Uterus (tissue), 4 donors: ENCODE data around the gene SMCO4. TPM values are rescaled to one million over a fixed set of nuclear protein-coding genes. Genes with fewer than 3 reads are reported as not detected.

Experiments used
- DNase-seq, 2 donors: peaks; one replicate each; pipeline ENCODE4 v3.0.0-alpha.2; 2019 to 2020
- H3K27ac ChIP-seq, 2 donors: fragments of 200-600 bp; sonication (generic); 1 replicate in 1 of 2; 2 replicates in 1 of 2; pipeline ENCODE4 v1.5.1; 2016 to 2018
- H3K27me3 ChIP-seq, 2 donors: fragments of 200-600 bp; sonication (generic); one replicate each; pipeline ENCODE4 v1.5.1; 2018 to 2019; ENCODE audit warnings: control low read depth in 1 of 2
- H3K36me3 ChIP-seq, 2 donors: fragments of 200-600 bp; sonication (generic); one replicate each; pipeline ENCODE4 v1.5.1; 2019; ENCODE audit warnings: control low read depth in 1 of 2
- H3K4me1 ChIP-seq, 2 donors: fragments of 200-600 bp; sonication (generic); one replicate each; pipeline ENCODE4 v1.5.1; 2018 to 2019; ENCODE audit warnings: control low read depth in 1 of 2
- H3K4me3 ChIP-seq, 2 donors: fragments of 200-600 bp; sonication (generic); 1 replicate in 1 of 2; 2 replicates in 1 of 2; pipeline ENCODE4 v1.5.1; 2018 to 2019; ENCODE audit warnings: mild to moderate bottlenecking in 1 of 2
- H3K9me3 ChIP-seq, 2 donors: fragments of 200-600 bp; sonication (generic); one replicate each; pipeline ENCODE4 v1.5.1; 2019; ENCODE audit warnings: control low read depth in 1 of 2
- CTCF ChIP-seq, 4 experiments: fragments of 200-600 bp in 2 of 4; fragments of 450-650 bp in 2 of 4; sonication (generic) in 2 of 4; IDR thresholded peaks; one replicate each; pipeline ENCODE4 v1.5.1; 2016 to 2019; ENCODE audit warnings: antibody characterized with exemption in 4 of 4, mild to moderate bottlenecking in 2 of 4, moderate library complexity in 1 of 4
- POLR2A ChIP-seq, 2 donors: fragments of 450-650 bp; IDR thresholded peaks; one replicate each; pipeline ENCODE4 v1.6.1; 2016; ENCODE audit warnings: antibody characterized with exemption in 2 of 2, mild to moderate bottlenecking in 1 of 2, moderate library complexity in 1 of 2
- intact Hi-C: fragments of 100-400 bp; cut with DNase I; formaldehyde crosslinking; loops from one replicate; pipeline ENCODE4 v1.15.1; 2023; ENCODE audit warnings: low total_unique reads
- total RNA-seq, 4 donors: library from RNA; depleted of rRNA in 3 of 4; stranded (reverse); fragments of >200 nt in 3 of 4; gene quantifications; one replicate each; pipeline versions ENCODE4 v1.1.0 to v1.2.4, GENCODE V29; 2014 to 2023
- donor health status: DM: yes; HTN: yes; CAD: no.

SMCO4 gene
- total RNA-seq, 4 donors from 2014 or later = 7.2 to 30.0 (median 17.7) TPM

- Histone ChIP-seq H3K27me3 (no peaks in the 10 kb centered on the region), H3K4me3 (no peak overlapping the region), H3K36me3 (no peaks in the 10 kb centered on the region), H3K4me1 (no peaks in the 10 kb centered on the region), H3K9me3 (no peaks in the 10 kb centered on the region), H3K27ac (no peak overlapping the region)
- intact Hi-C loops = no loop called here
- no peak for DNase-seq
- TF ChIP-seq POLR2A (IDR thresholded peaks at IDR 0.05) = no peak
- TF ChIP-seq CTCF (IDR thresholded peaks at IDR 0.05) = no peak
Measured at GRCh38 chr11:93514712-93515111, 28.5 kb downstream of the SMCO4 start.

- Histone ChIP-seq H3K4me1 (no peaks in the 10 kb centered on the region), H3K4me3 (no peak overlapping the region), H3K27me3 (no peaks in the 10 kb centered on the region), H3K36me3 (no peaks in the 10 kb centered on the region), H3K27ac (no peak overlapping the region), H3K9me3 (no peaks in the 10 kb centered on the region)
- no peak for DNase-seq
- intact Hi-C loops = no loop called here
- TF ChIP-seq POLR2A (IDR thresholded peaks at IDR 0.05) (no peak), CTCF (IDR thresholded peaks at IDR 0.05) (no peak)
Measured at GRCh38 chr11:93513772-93514171, 29.4 kb downstream of the SMCO4 start.

GRCh38 chr11:93512949-93513667, 30.1 kb downstream of the SMCO4 start:
- TF ChIP-seq CTCF (IDR thresholded peaks at IDR 0.05) (no peak), POLR2A (IDR thresholded peaks at IDR 0.05) (no peak)
- Histone ChIP-seq H3K27me3 (no peaks in the 10 kb centered on the region), H3K36me3 (no peaks in the 10 kb centered on the region), H3K9me3 (no peaks in the 10 kb centered on the region), H3K27ac (no peak overlapping the region), H3K4me3 (no peak overlapping the region), H3K4me1 (no peaks in the 10 kb centered on the region)
- intact Hi-C loops = no loop called here
- no peak for DNase-seq

GRCh38 chr11:93512073-93512475, 31.1 kb downstream of the SMCO4 start:
- intact Hi-C loops = no loop called here
- Histone ChIP-seq H3K9me3 (no peaks in the 10 kb centered on the region), H3K4me1 (no peaks in the 10 kb centered on the region), H3K4me3 (no peak overlapping the region), H3K27ac (no peak overlapping the region), H3K36me3 (no peaks in the 10 kb centered on the region), H3K27me3 (no peaks in the 10 kb centered on the region)
- no peak for TF ChIP-seq CTCF (IDR thresholded peaks at IDR 0.05)
- no peak for TF ChIP-seq POLR2A (IDR thresholded peaks at IDR 0.05)
- DNase-seq = no peak

- Histone ChIP-seq H3K4me3 (no peak overlapping the region), H3K36me3 (no peaks in the 10 kb centered on the region), H3K27me3 (no peaks in the 10 kb centered on the region), H3K4me1 (no peaks in the 10 kb centered on the region), H3K27ac (no peak overlapping the region), H3K9me3 (no peaks in the 10 kb centered on the region)
- no peak for DNase-seq
- intact Hi-C loops = no loop called here
- no peak for TF ChIP-seq POLR2A (IDR thresholded peaks at IDR 0.05)
- TF ChIP-seq CTCF (IDR thresholded peaks at IDR 0.05) = no peak
Measured at GRCh38 chr11:93510196-93510873, 32.9 kb downstream of the SMCO4 start.
